GM21717 (cell line): ENCODE data around the gene S100A2.

Source experiments
- ATAC-seq: cut with Tn5 transposase; IDR thresholded peaks from one replicate; pipeline ENCODE4 v1.9.1; 2021; ENCODE audit warnings: mild to moderate bottlenecking, moderate library complexity; ENCODE audit not compliant: unreplicated experiment

Gene S100A2

GRCh38 chr1:153546796-153547559 lies 18.7 kb downstream of the S100A2 start:
- ATAC-seq, result no peak

GRCh38 chr1:153546371-153546770 lies 19.3 kb downstream of the S100A2 start:
- ATAC-seq, result no peak

GRCh38 chr1:153545067-153546055 lies 20.3 kb downstream of the S100A2 start, which contains the start of gene S100A4:
Gene S100A4 (minus strand): TSS chr1:153545806. CDS start chr1:153544794, 1,012 bp downstream.
- ATAC-seq, result no peak

- ATAC-seq, result no peak
These were observed 21.1 kb downstream of the S100A2 start for GRCh38 chr1:153544453-153545066.

- no peak for ATAC-seq
These were observed 21.9 kb downstream of the S100A2 start for GRCh38 chr1:153543736-153544135.

- no peak for ATAC-seq
These were observed 22.5 kb downstream of the S100A2 start for GRCh38 chr1:153542956-153543711.

- ATAC-seq, result no peak
These were observed 23.7 kb downstream of the S100A2 start for GRCh38 chr1:153541641-153542590.

GRCh38 chr1:153540394-153541361 lies 25.0 kb downstream of the S100A2 start, which contains the start of gene S100A5:
Gene S100A5 (minus strand): TSS chr1:153540934. CDS start chr1:153540191, 743 bp downstream.
- no peak for ATAC-seq

- ATAC-seq, result no peak
These were observed 26.1 kb downstream of the S100A2 start for GRCh38 chr1:153539395-153540093.

- no peak for ATAC-seq
These were observed 27.3 kb downstream of the S100A2 start for GRCh38 chr1:153538315-153538821.

- ATAC-seq, result no peak
These were observed 28.3 kb downstream of the S100A2 start for GRCh38 chr1:153537376-153537730.

- no peak for ATAC-seq
These were observed 28.8 kb downstream of the S100A2 start for GRCh38 chr1:153536671-153537375.

GRCh38 chr1:153536012-153536670 lies 29.5 kb downstream of the S100A2 start:
- no peak for ATAC-seq

- ATAC-seq, result no peak
These were observed 30.2 kb downstream of the S100A2 start, which contains the start of gene S100A6 for GRCh38 chr1:153535242-153536011. Gene S100A6 (minus strand): TSS chr1:153535991. CDS start chr1:153535339, 652 bp downstream.

GRCh38 chr1:153534925-153535241 lies 30.8 kb downstream of the S100A2 start:
- no peak for ATAC-seq
